ENCODE results near the gene ENPEP.
"Not testable (repeated sequence)": the region's sequence is repeated elsewhere in the genome, so short reads cannot be mapped to it uniquely, and the experiment has no call there.

ENPEP gene, protein sequence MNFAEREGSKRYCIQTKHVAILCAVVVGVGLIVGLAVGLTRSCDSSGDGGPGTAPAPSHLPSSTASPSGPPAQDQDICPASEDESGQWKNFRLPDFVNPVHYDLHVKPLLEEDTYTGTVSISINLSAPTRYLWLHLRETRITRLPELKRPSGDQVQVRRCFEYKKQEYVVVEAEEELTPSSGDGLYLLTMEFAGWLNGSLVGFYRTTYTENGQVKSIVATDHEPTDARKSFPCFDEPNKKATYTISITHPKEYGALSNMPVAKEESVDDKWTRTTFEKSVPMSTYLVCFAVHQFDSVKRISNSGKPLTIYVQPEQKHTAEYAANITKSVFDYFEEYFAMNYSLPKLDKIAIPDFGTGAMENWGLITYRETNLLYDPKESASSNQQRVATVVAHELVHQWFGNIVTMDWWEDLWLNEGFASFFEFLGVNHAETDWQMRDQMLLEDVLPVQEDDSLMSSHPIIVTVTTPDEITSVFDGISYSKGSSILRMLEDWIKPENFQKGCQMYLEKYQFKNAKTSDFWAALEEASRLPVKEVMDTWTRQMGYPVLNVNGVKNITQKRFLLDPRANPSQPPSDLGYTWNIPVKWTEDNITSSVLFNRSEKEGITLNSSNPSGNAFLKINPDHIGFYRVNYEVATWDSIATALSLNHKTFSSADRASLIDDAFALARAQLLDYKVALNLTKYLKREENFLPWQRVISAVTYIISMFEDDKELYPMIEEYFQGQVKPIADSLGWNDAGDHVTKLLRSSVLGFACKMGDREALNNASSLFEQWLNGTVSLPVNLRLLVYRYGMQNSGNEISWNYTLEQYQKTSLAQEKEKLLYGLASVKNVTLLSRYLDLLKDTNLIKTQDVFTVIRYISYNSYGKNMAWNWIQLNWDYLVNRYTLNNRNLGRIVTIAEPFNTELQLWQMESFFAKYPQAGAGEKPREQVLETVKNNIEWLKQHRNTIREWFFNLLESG

DNA sequence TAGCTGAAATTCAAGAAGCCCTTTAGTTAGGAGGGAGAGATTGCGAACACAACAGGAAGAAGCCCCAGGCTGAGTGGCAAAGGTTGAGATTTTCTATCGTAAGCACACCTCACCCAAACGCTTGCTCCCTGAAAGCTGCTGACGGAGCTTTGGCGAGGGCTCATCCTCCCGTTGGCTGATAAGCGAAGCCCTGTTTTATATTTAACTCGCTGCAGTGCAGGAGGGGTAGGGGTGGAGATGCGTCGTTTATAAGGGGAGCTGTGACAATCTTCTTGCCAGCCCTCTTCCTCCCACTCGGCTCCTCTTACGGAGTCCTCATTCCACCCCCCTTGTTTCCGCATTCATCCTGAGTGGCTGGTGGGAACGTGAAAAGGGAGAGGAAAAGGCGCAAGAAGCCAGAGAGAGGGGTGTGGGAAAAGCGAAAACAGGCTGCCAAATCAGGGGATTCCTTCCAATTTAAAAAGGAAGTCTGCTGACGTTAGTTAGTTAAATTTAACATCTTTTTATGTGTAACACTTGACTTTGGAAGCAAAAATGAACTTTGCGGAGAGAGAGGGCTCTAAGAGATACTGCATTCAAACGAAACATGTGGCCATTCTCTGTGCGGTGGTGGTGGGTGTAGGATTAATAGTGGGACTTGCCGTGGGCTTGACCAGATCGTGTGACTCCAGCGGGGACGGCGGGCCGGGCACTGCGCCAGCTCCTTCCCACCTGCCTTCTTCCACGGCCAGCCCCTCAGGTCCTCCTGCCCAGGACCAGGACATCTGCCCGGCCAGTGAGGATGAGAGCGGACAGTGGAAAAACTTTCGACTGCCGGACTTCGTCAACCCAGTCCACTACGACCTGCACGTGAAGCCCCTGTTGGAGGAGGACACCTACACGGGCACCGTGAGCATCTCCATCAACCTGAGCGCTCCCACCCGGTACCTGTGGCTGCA lies at the start of gene ENPEP:
Gene ENPEP, plus strand, starts transcription at position 275 of the 938 bp plus-strand sequence. Its CDS starts 260 bp downstream, at position 535.
- DNase-seq, result no peak

DNA sequence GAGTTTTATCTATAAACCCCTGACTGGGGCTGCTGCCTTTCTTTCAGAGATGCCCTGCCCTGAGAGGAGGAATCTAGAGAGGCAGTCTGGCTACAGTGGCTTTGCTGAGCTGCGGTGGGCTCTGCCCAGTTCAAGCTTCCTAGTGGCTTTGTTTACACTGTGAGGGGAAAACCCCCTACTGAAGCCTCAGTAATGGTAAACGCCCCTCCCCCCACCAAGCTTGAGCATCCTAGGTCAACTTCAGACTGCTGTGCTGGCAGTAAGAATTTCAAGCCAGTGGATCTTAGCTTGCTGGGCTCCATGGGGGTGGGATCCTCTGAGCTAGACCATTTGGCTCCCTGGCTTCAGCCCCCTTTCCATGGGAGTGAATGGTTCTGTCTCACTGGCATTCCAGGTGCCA lies 44.1 kb upstream of the ENPEP start:
- DNase-seq, result not testable (repeated sequence)

DNA sequence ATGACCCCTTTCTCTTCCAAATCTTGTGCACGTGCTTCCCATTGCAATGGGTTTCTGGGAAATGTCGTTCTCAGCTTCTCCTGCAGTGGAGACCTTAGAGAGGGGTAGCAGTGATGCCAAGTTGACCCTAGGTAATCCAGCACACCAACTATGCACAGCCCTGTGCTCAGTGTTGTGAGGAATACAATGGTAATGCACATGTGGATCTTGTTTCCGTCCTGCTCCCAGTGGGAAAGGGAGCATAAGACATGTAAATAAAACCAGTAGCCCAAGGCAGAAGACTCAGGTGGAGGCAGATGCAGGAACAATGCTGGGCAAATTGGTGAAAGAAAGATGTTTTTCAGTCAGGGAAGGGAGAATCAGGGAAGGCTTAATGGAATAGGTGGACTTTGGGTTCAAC lies 38.7 kb upstream of the ENPEP start:
- DNase-seq, result not testable (repeated sequence)

DNA sequence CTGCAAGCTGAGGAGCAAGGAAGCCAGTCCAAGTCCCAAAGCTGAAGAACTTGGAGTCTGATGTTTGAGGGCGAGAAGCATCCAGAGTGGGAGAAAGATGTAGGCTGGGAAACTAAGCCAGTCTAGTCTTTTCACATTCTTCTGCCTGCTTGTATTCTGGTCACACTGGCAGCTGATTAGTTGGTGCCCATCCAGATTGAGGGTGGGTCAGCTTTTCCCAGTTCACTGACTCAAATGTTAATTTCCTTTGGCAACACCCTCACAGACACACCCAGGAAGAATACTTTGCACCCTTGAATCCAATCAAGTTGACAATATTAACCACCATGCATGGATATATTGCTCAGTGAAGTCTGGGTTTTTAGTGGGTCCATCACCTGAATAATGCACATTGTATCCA lies 36.7 kb upstream of the ENPEP start:
- not testable (repeated sequence) for DNase-seq

DNA sequence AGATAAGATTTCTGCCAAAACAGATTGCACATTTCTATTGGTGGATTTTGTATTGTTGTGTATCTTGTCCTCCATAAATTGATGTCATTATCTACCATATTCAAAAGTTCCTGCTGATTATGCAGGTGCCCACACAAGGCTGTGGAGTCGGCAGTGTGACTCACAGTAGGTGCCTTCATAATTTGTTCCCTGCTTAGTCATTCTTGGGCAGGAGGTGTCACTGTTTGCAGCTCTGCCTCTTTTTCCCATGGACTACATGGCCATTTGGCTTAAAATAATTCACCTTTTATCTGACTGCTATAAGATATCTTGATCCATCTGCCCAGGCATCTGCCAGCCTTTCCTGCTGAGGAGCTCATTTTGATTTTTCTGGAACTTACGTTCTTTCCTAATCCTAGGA lies 33.6 kb upstream of the ENPEP start:
- no peak for DNase-seq

DNA sequence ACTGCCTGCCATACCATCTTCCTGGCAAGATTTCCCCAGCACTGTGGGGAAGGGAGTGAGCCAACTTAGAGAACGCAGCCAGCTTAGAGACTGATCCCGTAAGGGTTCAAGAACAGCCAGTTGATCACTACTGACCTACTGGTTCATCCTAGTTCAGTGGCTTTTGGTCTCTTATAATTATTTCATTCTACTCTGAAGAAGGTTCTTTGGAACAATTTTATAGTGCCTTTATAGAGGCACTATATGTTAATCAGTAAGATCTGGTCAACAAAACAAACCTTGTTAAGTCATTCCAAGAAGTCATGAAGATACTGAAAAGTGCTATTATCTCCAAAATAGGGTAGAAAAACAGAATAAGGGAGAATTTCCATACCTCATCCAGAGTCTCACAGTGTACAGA lies 33.2 kb upstream of the ENPEP start:
- DNase-seq, result no peak

DNA sequence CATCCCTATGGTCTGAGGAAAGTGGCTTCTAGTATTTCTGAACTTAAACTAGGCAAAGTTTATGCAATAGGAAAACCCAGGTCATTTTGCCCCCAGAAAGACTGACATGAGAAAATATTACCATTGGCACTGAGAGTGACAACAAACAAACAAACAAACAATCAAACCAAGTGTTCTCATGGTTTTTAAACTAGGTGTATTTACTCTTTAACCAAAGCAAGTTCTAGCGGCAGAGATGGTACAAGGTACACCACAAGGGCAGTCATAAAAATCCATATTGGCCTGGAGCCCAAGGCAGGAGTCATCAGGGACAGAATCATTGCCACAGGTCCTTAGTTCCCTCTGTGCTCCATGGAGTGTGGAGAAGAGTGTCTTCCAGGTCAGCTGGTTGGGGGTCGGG lies 26.0 kb upstream of the ENPEP start:
- DNase-seq, result no peak

DNA sequence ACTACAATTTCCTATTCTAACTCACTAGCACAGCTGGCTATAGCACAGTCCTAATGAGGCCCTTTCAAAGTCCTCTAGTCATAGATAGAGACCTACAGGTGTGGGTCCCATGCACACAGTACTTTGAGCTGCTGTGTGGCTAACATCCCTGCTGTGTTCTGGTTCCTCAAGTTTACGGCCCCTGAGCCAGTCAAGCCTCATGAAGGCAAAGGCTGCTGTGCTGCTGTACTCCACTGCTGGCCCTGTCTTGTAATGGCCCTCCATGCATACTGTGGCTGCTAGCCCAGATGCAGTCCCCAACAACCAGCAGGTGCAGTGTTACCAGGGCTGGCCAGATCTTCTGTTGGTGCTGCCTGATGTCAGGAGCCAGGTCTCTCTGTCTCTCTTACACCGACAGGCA lies 23.4 kb upstream of the ENPEP start:
- no peak for DNase-seq

DNA sequence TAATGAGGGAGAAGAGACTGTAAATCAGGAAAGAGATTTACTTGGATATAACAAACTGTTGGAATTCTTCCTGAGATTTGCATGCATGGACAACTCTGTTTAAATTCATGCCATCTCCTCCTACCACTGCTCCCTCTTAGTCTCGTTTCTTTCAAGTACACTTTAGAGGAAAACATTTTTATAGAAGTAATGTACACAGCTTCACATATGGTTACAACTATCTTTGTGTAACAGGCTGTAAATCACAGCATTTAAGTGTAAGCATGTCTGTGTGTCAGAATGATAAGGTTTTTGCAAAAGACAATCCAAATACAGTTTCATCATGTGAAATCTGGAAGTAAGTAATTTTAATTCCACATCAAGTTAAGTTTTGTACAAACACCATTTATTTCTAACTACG lies 21.5 kb upstream of the ENPEP start:
- no peak for DNase-seq

DNA sequence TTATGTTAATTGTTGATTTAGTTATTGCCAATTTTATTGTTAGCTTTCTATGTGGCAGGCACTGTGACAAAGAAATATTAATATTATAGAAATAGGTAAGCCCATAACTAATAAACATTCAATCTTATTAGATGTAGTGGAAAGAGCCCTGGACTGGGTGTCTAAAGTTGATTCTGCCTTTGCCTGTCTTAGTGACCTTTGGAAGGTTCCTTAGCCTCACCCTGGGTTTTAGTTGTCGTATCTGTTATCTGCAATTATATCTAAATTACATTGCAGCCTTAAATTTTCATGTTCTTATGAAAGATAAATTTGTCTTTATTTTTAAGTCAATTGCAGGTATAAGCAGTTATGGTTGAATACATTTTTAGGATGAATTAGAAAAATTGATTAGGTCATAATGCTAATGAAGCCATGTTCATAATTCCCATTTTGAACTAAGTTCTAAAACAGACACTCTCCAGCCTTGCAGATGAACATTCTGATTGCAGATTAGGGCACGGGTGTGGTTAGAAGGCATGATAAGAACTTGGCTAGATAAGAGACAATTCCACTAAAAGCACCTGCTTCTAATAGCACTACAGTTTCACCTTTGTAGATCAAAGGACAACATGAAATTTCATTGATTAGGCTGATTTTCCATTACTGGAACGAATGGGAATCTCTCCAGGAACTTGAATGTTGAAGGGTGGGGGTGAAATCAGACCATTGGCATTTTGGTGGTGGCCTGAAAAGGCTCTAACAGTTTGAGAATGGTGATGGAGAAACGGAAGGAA lies 17.3 kb upstream of the ENPEP start:
- DNase-seq, result no peak

DNA sequence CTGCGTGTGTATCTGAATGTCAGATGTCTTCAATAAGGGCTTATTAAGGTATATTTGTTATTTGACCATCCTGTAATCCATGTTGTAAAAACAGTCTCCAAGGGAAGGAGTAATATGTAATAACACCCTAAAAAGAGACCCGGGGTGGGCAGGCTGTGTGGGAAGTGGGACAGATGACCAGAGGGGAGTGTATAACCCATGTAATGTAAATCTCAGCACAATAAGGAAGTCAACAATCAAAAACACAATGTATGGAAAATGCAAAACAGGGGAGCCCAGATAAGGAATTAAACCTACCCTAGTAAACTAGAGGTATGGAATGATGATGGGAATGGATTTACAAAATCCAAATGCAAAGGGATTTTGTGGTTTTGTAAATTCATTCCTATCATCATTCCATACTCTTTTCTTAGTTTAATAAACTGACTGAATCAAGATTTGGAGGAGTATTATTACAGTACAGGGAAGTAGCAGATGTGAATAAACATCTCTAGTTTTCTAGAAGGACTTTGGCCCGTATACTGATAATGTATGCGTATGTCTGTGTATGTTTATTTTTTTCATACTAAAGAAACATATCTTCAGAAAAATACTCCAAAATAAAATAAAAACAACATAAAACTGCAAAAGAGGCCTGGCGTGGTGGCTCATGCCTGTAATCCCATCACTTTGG lies 15.7 kb upstream of the ENPEP start:
- no peak for DNase-seq

DNA sequence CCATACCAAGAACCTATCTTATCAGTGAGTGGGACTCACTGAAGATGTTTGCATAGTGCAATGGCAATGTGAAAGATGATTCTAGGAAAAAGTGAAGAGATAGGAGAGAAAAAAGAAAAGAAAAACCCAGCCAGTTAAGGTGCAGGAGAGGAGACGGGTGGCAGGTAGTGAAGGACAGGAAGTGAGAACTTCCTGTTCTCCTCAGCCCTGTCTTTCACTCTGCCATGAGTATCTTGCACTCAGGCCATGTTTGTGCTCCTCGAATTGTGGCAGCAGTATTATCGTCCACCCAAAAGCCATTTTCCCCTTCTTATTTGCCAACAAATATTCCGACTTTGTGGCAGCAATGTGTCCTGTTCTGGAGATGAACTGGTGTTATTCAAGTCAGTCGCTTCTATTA lies 8.6 kb upstream of the ENPEP start:
- no peak for DNase-seq

DNA sequence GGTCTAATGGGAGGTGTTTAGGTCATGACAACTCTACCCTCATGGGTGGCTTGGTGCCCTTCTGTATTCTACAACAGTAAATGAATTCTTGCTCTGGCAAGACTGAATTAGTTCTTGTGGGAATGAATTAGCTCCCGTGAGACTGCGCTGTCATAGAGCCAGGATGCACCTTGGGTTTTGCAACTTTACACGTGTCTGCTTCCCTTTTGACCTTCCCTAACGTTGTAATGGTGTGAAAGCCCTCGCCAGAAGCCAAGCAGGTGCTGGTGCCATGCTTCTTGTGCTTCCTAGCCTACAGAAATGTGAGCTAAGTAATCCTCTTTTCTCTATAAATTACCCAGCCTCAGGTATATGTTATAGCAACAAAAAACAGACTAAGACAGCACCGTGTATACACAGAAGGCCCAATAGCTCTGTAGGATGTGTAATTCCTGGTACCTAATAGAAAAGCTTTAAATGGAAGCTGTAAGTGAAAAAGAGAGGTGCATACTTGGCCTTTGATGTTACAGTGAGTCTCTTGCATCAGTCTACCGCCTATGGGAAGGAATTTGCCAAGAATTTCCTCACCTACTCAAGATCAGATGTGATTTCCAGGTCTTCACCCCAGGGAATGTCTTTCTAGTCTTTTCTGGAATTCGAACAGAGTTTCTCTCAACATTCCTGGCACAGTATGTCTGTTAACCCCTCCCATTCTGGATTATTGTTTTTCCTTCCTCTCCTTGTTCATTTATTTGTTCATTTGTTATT lies 3.2 kb upstream of the ENPEP start:
- no peak for DNase-seq

DNA sequence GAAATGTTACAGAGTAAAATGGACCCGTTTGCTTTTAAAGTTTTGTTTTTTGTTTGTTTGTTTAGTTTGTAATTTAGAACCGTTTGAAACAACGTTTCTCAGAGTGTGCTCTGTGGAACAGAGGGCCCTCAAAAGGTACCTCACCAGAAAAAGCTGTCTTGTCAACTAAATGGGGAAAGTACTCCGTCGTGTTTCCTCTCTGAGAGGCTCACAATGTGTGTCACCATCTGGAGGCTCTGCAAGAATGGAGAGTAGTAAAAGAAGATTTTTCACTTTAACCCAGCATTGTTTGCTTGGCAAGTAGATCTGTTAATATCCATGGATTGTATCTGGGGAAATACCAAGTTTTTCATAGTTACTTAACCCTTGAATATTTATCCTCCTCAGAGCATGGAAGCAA lies 1.5 kb upstream of the ENPEP start:
- DNase-seq, result no peak

DNA sequence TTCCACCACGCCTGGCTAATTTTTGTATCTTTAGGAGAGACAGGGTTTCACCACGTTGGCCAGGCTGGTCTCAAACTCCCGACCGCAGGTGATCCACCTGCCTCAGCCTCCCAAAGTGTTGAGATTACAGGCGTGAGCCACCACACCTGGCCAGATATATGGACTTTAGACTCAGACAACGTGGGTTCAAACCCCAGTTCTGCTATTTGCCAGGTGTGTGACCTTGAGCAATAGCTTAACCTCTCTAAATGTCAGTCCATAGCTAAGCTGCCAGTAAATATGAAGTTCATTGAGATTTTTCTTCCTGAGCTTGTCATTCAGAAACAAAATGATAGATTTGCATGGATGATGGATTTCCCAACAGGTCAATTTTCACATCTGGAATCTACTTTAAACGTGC lies 875 bp upstream of the ENPEP start:
- DNase-seq, result not testable (repeated sequence)

DNA sequence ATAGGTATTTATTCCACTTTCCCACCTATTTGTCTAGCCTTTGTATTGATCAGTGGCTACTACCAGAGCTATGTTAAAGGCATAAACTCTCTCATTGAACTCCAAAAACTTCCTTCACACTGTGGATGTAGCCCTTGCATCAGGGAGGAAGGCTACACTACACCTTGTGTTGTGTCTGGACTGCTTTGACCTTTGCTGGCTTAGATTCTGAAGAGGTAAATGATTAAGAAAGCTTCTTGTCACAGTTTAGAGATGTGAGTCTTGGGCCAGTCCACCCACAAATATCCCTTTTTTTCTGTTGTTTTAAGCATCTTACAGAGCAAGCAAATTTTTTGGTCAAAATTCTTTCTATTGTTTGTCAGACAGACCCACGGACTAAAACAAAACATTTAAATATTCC lies 1.9 kb downstream of the ENPEP start:
- DNase-seq, result no peak

DNA sequence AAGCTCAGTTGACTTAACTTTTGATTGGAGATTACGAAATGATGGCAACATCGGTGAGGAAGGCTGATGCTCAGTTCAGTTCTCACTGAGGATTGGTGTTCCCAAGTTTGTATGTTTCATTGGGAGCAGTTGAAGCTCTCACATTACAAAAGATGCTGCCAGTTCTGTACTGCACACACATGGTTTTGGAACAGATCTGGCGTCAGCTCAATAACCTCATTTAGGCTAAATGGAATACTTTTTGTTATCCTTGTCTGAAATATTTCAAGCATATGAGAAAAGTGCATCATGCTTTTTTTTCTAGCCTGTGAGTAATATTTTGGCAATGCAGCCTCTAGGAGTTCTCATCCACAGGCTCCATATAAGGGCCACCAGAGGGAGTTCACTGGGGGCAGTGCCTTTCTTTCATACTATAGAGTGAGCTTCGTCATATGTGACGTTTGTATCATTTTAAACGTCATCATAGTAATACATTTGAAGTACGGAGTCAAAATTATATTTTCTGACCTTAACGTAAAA lies 4.1 kb downstream of the ENPEP start:
- no peak for DNase-seq

DNA sequence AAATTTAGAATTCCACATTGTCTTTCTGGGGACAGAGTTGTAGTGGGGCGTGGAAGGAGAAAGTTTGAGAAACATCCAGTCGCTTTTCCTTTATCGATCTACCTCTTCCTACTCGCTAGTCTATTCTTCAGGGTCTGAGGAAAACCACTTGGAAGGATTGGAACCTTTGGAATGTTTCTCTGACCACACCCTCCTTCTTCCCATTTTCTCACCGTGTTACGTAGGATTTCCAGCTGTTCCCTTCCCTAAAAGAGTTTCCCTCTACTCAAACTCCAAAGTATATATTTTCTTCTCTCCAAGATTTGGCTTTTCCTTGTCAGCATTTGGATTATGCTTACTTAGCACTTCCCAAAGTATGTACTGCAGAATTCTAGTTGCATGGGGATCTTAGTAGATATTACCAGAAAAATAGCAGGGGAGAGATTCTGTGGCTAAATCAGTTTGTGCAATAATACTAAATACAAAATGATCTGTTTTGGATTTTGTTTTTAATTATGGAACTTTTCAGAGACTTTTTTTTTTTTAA lies 4.9 kb downstream of the ENPEP start:
- DNase-seq, result no peak

DNA sequence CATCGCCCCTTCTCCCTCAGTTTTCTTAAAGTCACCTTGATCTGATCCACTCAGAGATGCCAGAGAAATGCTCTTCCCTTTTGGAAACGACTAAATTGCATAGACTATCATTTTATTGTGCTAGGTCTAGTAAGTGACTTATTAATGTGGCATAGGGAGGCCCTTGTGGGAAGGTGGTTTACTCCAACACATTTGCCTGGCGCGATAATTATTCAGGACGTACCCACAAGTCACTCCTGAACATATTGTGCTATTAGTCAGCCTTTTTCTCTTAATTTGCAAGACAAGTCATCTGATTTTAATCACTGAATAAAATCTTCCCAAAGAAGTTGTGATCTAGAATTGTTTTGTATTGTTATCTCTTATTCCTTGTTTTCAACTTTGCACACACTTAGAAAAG lies 7.6 kb downstream of the ENPEP start:
- no peak for DNase-seq

DNA sequence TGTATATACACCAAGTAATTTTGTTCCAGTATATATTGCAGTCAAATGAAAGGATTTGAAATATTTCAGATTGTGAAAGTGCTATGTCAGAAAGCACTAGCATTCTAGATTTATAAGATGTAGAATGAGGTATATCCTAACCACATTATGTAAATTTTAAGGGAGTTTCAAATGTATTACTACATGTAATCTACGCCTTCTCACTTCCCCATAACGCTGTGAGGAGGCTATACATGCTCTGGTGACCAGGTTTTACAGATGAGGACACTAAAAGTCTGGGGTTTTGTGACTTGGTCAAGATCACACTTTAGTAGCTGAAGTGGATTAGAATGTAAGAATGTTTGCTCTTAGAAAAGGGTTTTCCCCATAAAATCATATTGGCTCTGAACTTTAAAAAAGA lies 8.1 kb downstream of the ENPEP start:
- no peak for DNase-seq

Measured in NCI-H1436 treated with DMSO at 0.1 percent for 48 hours (cell line).